ENCODE measurements around the gene TRIM72. TPM values are rescaled to one million over a fixed set of nuclear protein-coding genes. Genes with fewer than 3 reads are reported as not detected.

Gene TRIM72
- total and polyA plus RNA-seq, 11 donors: 0.32 to 3.4 (median 1.4) TPM

- DNase-seq (peak; percentile 40 to 79 (median 47)), ATAC-seq (peak in 3 of 4 donors; percentile 57 to 79 (median 60))
- WGBS, 4 donors: 16 to 27% (median 21%) methylated on average over 21 to 35 of the region's 35 CpGs
- intact Hi-C loops (cut with DNase I): loop anchor here in 1 of 10 donors (10.0 kb wide), 1 partner anchor 183 kb away; no protein-coding TSS in a partner anchor
- Histone ChIP-seq H3K27ac (peak overlapping the region in 9 of 12 donors; percentile 34 to 90 (median 53)), H3K36me3 (peaks cover 0 to 37% (median 16%) of the 10 kb centered on the region in 9 donors), H3K4me3 (peak overlapping the region; percentile 38 to 91 (median 70)), H3K27me3 (no peaks in the 10 kb centered on the region), H3K9me3 (no peaks in the 10 kb centered on the region), H3K4me1 (peaks cover 0 to 57% (median 11%) of the 10 kb centered on the region in 12 donors)
- TF ChIP-seq CTCF (IDR thresholded peaks at IDR 0.05) (no peak), POLR2A (IDR thresholded peaks at IDR 0.05) (no peak)
These were observed 12.1 kb upstream of the TRIM72 start for GRCh38 chr16:31201582-31202413.

GRCh38 chr16:31202414-31203375 is 11.2 kb upstream of the TRIM72 start, which contains the start of gene PYCARD:
Gene PYCARD (minus strand): TSS chr16:31202760. CDS start chr16:31202690, 70 bp downstream.
- peak; percentile 70 to 85 (median 73) for DNase-seq
- Histone ChIP-seq H3K27ac (peak within 1 kb of the TSS in 11 of 12 donors; percentile 19 to 90 (median 53)), H3K27me3 (no peaks in the 10 kb centered on the region)

GRCh38 chr16:31204871-31205666 is 8.8 kb upstream of the TRIM72 start:
- H3K4me1 ChIP-seq: peaks cover 0 to 37% (median 11%) of the 10 kb centered on the region in 12 donors
- H3K4me3 ChIP-seq: no peak overlapping the region
- peaks cover 0 to 12% (median 0%) of the 10 kb centered on the region in 9 donors for H3K36me3 ChIP-seq
- no peak overlapping the region for H3K27ac ChIP-seq
- peak in 1 of 5 donors; percentile 15 for DNase-seq
- WGBS, 4 donors: 85 to 90% (median 88%) methylated on average over 9 of the region's 9 CpGs
- no peaks in the 10 kb centered on the region for H3K27me3 ChIP-seq
- intact Hi-C loops (cut with DNase I): loop anchor here in 1 of 10 donors (10.0 kb wide), 1 partner anchor 180 kb away; no protein-coding TSS in a partner anchor
- no peaks in the 10 kb centered on the region for H3K9me3 ChIP-seq
- no peak for TF ChIP-seq POLR2A (IDR thresholded peaks at IDR 0.05)
- TF ChIP-seq CTCF (IDR thresholded peaks at IDR 0.05): no peak
- no peak for ATAC-seq

More at GRCh38 chr16:31202414-31203375, 11.2 kb upstream of the TRIM72 start, which contains the start of gene PYCARD:
- peak; percentile 50 to 81 (median 76) for ATAC-seq
- TF ChIP-seq POLR2A (IDR thresholded peaks at IDR 0.05): no peak
- no peak for TF ChIP-seq CTCF (IDR thresholded peaks at IDR 0.05)
- Histone ChIP-seq H3K9me3 (no peaks in the 10 kb centered on the region), H3K4me3 (peak within 1 kb of the TSS; percentile 38 to 91 (median 70)), H3K4me1 (peaks cover 0 to 56% (median 11%) of the 10 kb centered on the region in 12 donors), H3K36me3 (peaks cover 0 to 29% (median 11%) of the 10 kb centered on the region in 9 donors)
- 8 to 27% (median 10%) methylated on average over 31 to 69 of the region's 69 CpGs for WGBS, 4 donors
- intact Hi-C loops (cut with DNase I): loop anchor here in 1 of 10 donors (10.0 kb wide), 1 partner anchor 182 kb away; no protein-coding TSS in a partner anchor
